SK-N-DZ (cell line): Measurements from ENCODE around the gene CASP8AP2.
"Not testable (repeated sequence)": the region's sequence is repeated elsewhere in the genome, so short reads cannot be mapped to it uniquely, and the experiment has no call there.

ENCODE experiments used
- DNase-seq: peaks from one replicate; pipeline ENCODE4 v3.0.0-alpha.2; 2015; ENCODE audit warnings: low spot score
- small RNA-seq, 2 experiments: library from RNA; depleted of rRNA; stranded (forward); fragments of <200 nt; gene quantifications; one replicate each; pipeline ENCODE3, GENCODE V24; 2014

Gene CASP8AP2

DNA sequence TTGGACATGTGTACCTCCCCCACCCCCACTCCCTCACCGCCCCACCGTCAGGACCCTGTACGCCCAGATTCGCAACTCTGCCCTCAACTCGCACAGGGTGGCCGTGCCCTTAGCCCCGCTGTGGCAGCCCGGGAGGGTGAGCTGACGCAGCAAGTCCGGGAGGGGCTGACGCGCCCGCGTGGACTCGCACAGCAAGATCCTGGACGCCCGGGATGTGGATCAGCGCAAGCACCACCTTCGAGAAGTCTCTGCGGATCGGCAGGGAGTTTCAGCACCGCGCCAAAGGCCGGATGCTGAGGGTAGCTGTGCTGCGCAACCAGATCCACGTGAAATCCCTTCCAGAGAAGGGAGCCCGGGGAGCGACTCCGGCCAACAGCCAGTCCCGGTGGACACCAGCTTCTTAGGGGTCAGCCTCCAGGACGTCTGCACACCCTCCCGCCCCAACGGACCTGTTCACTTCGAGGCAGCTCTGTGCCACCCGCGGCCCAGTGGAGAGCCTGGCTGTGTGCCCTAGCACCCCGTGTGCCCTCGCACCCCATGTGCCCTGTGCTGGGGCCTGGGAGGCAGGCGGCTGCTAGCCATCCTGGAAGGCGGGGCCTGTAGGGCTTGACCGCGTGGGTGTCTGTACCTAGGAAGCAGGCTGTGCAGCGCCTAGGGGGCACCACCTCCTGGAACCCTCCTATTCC, 57.9 kb downstream of the CASP8AP2 start:
- no peak for DNase-seq

DNA sequence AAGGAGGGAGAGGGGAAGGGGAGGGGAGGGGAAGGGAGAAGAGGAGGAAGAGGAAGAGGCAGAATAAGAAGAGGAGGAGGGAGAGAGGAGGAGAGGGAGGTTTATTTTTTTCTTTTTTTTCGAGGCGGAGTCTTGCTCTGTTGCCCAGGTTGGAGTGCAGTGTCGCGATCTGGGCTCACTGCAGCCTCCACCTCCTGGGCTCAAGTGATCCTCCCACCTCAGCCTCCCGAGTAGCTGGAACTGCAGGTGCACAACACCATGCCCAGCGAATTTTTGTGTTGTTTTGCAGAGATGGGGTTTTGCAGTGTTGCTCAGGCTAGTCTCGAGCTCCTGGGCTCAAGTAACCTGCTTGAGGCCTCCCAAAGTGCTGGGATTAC, 58.4 kb downstream of the CASP8AP2 start:
- DNase-seq, result no peak

DNA sequence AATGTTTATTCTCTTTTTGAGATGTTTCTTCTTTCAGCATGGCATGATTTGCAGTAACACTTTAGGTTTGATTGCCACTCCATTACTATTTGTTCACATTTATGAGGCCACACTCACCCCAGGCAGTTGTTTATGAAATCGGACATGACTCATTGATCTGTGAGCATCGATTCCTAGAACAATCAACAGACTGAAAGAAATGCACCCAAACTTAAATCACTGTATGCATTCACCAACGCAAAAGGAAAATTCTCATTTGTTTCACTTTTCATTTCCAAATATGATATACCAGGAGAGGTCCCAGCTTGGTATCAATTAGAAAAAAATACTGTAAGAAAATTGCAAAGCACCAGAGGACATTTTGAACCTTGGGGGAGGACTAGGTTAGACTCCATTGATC, 59.2 kb downstream of the CASP8AP2 start:
- no peak for DNase-seq

DNA sequence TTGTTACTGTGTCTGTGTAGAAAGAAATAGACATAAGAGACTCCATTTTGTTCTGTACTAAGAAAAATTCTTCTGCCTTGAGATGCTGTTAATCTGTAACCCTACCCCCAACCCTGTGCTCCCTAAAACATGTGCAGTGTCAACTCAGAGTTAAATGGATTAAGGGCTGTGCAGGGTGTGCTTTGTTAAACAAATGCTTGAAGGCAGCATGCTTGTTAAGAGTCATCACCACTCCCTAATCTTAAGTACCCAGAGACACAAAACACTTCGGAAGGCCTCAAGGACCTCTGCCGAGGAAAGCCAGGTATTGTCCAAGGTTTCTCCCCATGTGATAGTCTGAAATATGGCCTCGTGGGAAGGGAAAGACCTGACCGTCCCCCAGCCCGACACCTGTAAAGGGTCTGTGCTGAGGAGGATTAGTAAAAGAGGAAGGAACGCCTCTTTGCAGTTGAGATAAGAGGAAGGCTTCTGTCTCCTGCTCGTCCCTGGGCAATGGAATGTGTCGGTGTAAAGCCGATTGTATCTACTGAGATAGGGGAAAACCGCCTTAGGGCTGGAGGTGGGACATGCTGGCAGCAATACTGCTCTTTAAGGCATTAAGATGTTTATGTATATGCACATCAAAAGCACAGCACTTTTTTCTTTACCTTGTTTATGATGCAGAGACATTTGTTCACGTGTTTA, 61.3 kb downstream of the CASP8AP2 start:
- not testable (repeated sequence) for DNase-seq

DNA sequence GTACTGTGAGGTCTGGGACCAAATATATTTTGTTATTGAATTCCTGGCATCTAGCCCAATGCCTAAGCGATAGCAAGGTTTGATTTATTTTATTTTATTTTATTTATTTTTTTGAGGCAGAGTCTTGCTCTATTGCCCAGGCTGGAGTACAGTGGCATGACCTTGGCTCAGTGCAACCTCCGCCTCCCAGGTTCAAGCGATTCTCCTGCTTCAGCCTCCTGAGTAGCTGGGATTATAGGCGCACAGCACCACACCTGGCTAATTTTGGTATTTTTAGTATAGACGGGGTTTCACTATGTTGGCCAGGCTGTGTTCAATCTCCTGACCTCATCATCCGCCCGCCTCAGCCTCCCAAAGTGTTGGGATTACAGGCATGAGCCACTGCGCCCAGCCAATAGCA, 62.9 kb downstream of the CASP8AP2 start:
- DNase-seq, result not testable (repeated sequence)

DNA sequence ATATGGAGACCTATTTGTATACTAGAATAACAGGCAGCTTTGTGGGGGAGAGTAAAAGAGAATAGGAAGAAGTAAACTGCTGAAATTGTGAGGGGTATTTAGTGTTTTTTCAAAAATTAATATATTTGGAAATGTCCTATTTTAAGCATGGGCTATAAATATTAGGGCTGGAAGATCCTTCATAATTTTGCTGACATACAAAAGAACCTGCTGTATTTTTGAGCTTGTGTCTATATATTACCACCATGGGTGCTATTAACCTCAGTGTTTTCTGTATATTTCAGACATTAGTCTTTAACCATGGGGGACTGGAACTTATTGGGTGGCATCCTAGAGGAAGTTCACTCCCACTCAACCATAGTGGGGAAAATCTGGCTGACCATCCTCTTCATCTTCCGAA, 64.5 kb downstream of the CASP8AP2 start, which contains the start of gene GJA10:
Gene GJA10 (plus strand): TSS at position 301 of the 400 bp plus-strand sequence. CDS start 0 bp downstream, at position 301.
- DNase-seq, result no peak

DNA sequence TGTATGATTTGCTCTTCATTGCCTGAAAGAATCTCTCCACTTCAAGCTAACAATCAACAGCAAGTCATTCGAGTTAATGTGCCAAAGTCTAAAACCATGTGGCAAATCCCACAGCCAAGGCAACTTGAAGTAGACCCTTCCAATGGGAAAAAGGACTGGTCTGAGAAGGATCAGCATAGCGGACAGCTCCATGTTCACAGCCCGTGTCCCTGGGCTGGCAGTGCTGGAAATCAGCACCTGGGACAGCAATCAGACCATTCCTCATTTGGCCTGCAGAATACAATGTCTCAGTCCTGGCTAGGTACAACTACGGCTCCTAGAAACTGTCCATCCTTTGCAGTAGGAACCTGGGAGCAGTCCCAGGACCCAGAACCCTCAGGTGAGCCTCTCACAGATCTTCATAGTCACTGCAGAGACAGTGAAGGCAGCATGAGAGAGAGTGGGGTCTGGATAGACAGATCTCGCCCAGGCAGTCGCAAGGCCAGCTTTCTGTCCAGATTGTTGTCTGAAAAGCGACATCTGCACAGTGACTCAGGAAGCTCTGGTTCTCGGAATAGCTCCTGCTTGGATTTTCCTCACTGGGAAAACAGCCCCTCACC, 65.7 kb downstream of the CASP8AP2 start:
- DNase-seq, result peak; percentile 50

DNA sequence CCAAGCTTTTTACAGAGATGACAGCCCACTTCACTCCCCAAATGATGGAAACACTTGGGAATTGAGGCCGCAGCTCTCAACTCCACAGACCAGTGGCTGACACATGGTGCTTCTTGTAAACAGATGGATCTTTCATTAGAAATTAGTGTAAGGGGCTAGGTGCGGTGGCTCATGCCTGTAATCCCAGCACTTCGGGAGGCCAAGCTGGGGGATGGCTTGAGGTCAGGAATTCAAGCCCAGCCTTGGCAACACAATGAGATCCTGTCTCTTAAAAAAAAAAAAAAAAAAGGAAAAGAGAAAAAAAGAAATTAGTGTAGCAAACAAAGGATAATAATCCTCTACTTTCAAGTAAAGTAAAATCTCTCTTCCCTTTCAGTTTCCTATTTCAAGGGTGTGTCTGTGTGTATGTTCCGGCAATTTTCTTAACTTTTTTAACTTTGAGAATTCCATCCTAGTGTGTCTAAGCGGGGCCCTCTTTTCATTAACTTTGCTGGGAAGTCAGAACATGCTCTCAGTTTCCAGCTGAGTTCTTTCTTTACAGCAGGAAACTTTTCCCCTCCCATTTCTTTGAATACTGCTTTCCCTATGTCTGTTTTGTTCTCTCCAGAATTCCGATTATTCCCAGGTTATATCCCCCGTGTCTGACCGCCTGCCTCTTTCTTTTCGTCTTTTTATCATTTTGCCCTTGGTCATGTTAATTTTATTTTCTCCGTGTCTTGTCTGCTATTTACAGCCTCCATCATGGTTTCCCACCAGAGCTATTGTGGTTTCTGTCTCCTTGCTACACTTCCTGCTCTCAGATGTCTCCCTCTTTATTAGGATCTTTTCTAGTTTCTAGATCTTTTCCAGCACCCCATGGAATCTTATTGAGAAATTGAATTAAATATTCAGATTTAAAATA, 80.6 kb downstream of the CASP8AP2 start:
- DNase-seq, result not testable (repeated sequence)

DNA sequence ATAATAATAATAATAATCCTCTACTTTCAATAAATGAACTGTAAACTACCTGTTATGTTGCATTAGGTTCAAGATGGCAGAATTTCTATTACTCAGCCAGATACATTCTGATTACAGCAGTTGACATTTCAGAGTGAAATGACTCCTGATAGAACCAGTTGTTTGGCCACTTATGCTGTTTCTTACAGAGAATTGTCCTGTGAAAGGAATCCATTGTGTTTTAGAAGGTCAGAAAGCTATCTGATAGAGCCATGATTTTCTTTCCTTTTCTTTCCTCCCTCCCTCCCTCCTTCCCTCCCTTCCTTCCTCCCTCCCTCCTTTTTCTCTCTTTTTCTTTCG, 81.2 kb downstream of the CASP8AP2 start:
- DNase-seq, result no peak

DNA sequence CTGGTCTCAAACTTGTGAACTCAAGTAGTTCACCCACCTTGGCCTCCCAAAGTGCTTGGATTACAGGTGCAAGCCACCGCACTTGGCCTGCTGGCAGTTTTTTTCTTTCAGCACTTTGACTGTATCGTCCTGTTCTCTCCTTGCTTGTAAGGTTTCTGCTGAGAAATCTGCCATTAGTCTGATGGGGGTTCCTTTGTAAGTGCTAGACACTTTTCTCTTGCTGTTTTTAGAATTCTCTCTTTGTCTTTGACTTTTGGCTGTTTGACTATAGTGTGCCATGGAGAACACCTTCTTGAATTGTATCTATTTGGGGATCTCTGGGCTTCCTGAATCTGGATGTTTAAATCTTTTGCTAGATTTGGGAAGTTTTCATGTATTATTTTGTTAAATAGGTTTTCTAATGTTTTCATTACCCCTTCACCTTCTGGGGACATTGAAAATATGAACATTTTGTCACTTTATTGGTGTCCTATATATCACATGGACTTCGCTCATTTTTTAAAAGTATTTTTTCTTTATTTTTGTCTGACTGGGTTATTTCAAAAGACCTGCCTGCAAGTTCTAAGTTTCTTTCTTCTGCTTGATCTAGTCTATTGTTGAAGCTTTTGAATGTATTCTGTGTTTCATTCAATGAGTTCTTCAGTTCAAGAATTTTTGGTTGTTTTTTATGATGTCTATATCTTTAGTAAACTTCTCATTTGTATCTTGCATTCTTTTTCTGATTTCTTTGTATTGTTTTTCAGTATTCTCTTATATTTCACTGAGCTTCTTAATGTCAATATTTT, 86.6 kb downstream of the CASP8AP2 start:
- no peak for DNase-seq

DNA sequence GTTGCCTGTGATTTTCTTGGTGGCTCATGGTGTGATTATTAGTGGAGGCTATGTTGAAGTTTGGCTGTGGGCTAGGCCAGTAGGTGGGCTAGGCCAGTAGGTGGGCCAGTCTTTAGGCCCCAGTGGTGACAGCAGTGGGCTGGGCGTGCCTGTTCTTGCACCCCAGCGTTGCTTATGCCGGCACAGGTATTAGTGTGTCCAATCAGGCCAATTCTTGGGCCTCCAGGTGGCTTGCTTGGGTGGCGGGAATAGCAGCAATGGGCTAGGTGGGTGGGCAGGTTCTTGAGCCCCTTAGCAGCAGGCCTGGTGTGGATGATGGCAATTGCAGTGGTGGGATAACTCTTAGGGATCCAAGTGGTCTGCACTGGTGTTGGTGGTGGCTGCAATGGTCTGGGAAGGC, 87.5 kb downstream of the CASP8AP2 start:
- no peak for DNase-seq

DNA sequence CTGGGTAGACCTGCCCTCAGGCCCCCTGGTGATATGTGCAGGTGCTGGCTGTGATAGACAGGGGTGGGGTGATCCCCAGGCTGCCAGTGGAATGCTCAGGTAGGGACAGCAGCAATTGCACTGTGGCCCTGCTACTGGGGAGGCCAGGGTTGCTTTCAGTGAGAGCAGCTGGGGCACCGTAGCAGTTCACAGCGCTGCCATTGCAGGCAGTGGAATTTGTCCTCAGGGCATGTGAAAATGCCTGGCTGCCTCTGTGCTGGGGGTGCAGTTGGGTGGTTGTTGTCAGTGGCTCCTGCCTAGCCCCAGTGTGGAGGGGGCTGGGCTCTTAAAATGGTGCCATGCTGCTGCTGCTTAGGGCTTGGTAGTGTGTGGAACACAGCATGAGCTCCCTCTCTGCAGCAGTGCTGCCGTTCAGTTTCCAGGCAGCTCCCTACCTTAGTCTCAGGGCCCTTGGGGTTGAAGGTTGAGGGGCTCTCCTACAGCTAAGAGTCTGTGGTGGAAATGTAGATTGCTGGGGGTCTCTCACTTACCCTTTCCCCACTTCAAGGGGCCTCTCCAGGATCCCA, 88.2 kb downstream of the CASP8AP2 start:
- DNase-seq, result no peak

Small RNAs within 50 kb of the gene (small RNA-seq; reads per million reads assigned to genes)
- gene DNAJC19P6 (0 reads per million in 2 experiments), gene RF00019 (0 reads per million in 2 experiments)
